HepG2 (cell line): ENCODE results near the gene GLB1L3. TPM values are rescaled to one million over a fixed set of nuclear protein-coding genes. Genes with fewer than 3 reads are reported as not detected.

Experiments used
- AKNA ChIP-seq: sonication (generic); formaldehyde crosslinking; IDR thresholded peaks from 2 replicates; pipeline ENCODE4 v1.4.0; 2020; ENCODE audit warnings: missing genetic modification reagents, borderline replicate concordance
- ARID2 ChIP-seq: sonication (generic); formaldehyde crosslinking; IDR thresholded peaks from 2 replicates; pipeline ENCODE4 v1.8.1; 2022; ENCODE audit warnings: mild to moderate bottlenecking, missing genetic modification reagents, borderline replicate concordance
- CEBPG ChIP-seq: IDR thresholded peaks from 2 replicates; pipeline ENCODE4 v1.6.1; 2016
- E2F5 ChIP-seq: sonication (generic); formaldehyde crosslinking; conservative IDR thresholded peaks from 2 replicates; pipeline ENCODE4 v1.4.0; 2020; ENCODE audit warnings: missing genetic modification reagents
- HNF4A ChIP-seq: sonication (generic); formaldehyde crosslinking; IDR thresholded peaks from 2 replicates; pipeline ENCODE4 v1.4.0; 2020; ENCODE audit warnings: missing genetic modification reagents
- KAT8 ChIP-seq: IDR thresholded peaks from 2 replicates; pipeline ENCODE4 v1.6.1; 2016; ENCODE audit warnings: missing genetic modification reagents, missing compliant biosample characterization
- KDM3A ChIP-seq: IDR thresholded peaks from 2 replicates; pipeline ENCODE4 v1.6.1; 2018; ENCODE audit warnings: low read depth, missing compliant biosample characterization
- MLX ChIP-seq: IDR thresholded peaks from 2 replicates; pipeline ENCODE4 v1.6.1; 2016
- SIN3A ChIP-seq: IDR thresholded peaks from 2 replicates; pipeline ENCODE4 v1.6.1; 2011; ENCODE audit warnings: low read depth, mild to moderate bottlenecking, control low read depth, low read length, borderline replicate concordance
- TFDP2 ChIP-seq: sonication (generic); formaldehyde crosslinking; IDR thresholded peaks from 2 replicates; pipeline ENCODE4 v1.4.0; 2020; ENCODE audit warnings: missing genetic modification reagents
- YEATS2 ChIP-seq: sonication (generic); formaldehyde crosslinking; IDR thresholded peaks from 2 replicates; pipeline ENCODE4 v1.4.0; 2020; ENCODE audit warnings: missing genetic modification reagents, borderline replicate concordance
- YEATS4 ChIP-seq: sonication (generic); formaldehyde crosslinking; IDR thresholded peaks from 2 replicates; pipeline ENCODE4 v1.4.0; 2020; ENCODE audit warnings: missing genetic modification reagents, borderline replicate concordance
- ZC3H13 ChIP-seq: sonication (generic); formaldehyde crosslinking; IDR thresholded peaks from 2 replicates; pipeline ENCODE4 v1.8.1; 2023; ENCODE audit warnings: mild to moderate bottlenecking, missing genetic modification reagents, moderate library complexity
- ZFP1 ChIP-seq: IDR thresholded peaks from 2 replicates; pipeline ENCODE4 v1.6.1; 2016
- ZFX ChIP-seq: sonication (generic); formaldehyde crosslinking; IDR thresholded peaks from 2 replicates; pipeline ENCODE4 v1.4.0; 2020; ENCODE audit warnings: mild to moderate bottlenecking, low read depth, missing genetic modification reagents, moderate library complexity
- ZHX1 ChIP-seq: sonication (generic); formaldehyde crosslinking; IDR thresholded peaks from 2 replicates; pipeline ENCODE4 v1.8.1; 2022; ENCODE audit warnings: low read depth, mild to moderate bottlenecking, missing genetic modification reagents
- ZNF501 ChIP-seq: sonication (generic); formaldehyde crosslinking; IDR thresholded peaks from 2 replicates; pipeline ENCODE4 v1.5.1; 2020; ENCODE audit warnings: mild to moderate bottlenecking, moderate library complexity, missing genetic modification reagents
- ZNF841 ChIP-seq: sonication (generic); formaldehyde crosslinking; IDR thresholded peaks from 2 replicates; pipeline ENCODE4 v1.8.1; 2023; ENCODE audit warnings: missing genetic modification reagents, borderline replicate concordance
- polyA plus RNA-seq, 8 experiments: library from polyadenylated mRNA; depleted of rRNA in 3 of 8; stranded (reverse) in 7 of 8; unstranded in 1 of 8; fragments of >200 nt; fragmentation: Illumina TruSeq in 4 of 8; extraction: Trizol in 4 of 8; gene quantifications; 2 replicates each; pipeline versions ENCODE4 v1.2.1 to v1.2.3, GENCODE V29; 2011 to 2016; ENCODE audit warnings: low read depth in 4 of 8, missing spikeins in 1 of 8, mixed read lengths in 1 of 8; ENCODE audit not compliant: insufficient read depth in 1 of 8
- total RNA-seq, 5 experiments: library from RNA; depleted of rRNA; stranded (reverse); fragments of >200 nt; fragmentation: Illumina TruSeq; extraction: Trizol; gene quantifications; 2 replicates each; pipeline ENCODE4 v1.2.3, GENCODE V29; 2016; ENCODE audit warnings: low read depth in 1 of 5

The GLB1L3 gene
- total and polyA plus RNA-seq, 2 of the 13 experiments (the other 11 are each of a cell fraction or from before 2014, with no cell fraction given): not detected

- peak; percentile 54; the same call in 1 of the 2 replicates for TF ChIP-seq KAT8 (CRISPR knock-in tag)
- no peak for TF ChIP-seq ZC3H13
- TF ChIP-seq YEATS2 (CRISPR knock-in tag): peak; percentile 61; the same call in 1 of the 2 replicates
- peak; percentile 94 for TF ChIP-seq CEBPG (CRISPR knock-in tag)
- TF ChIP-seq ZFX (CRISPR knock-in tag): peak; percentile 79
- TF ChIP-seq ZNF841: no peak
- peak; percentile 56; the same call in 1 of the 2 replicates for TF ChIP-seq KDM3A
- TF ChIP-seq ZNF501 (CRISPR knock-in tag): 0 out of 2 replicates have a peak, but pooled peaks have one; percentile 45
- no peak for TF ChIP-seq AKNA (CRISPR knock-in tag)
- no peak for TF ChIP-seq E2F5 (CRISPR knock-in tag)
- peak; percentile 90 for TF ChIP-seq HNF4A (CRISPR knock-in tag)
- TF ChIP-seq YEATS4: peak; percentile 45; the same call in 1 of the 2 replicates
- no peak for TF ChIP-seq ZHX1 (CRISPR knock-in tag)
- peak; percentile 61; the same call in 1 of the 2 replicates for TF ChIP-seq TFDP2 (CRISPR knock-in tag)
- peak; percentile 76 for TF ChIP-seq MLX
- TF ChIP-seq ARID2 (CRISPR knock-in tag): no peak
- TF ChIP-seq ZFP1: 0 out of 2 replicates have a peak, but pooled peaks have one; percentile 34
- TF ChIP-seq SIN3A: 0 out of 2 replicates have a peak, but pooled peaks have one; percentile 30
Measured at GRCh38 chr11:134272381-134273316, 3.5 kb upstream of the GLB1L3 start (continued).
